ENCODE measurements around the gene RPL29.
"Not testable (repeated sequence)": the region's sequence is repeated elsewhere in the genome, so short reads cannot be mapped to it uniquely, and the experiment has no call there.

RPL29 gene

DNA sequence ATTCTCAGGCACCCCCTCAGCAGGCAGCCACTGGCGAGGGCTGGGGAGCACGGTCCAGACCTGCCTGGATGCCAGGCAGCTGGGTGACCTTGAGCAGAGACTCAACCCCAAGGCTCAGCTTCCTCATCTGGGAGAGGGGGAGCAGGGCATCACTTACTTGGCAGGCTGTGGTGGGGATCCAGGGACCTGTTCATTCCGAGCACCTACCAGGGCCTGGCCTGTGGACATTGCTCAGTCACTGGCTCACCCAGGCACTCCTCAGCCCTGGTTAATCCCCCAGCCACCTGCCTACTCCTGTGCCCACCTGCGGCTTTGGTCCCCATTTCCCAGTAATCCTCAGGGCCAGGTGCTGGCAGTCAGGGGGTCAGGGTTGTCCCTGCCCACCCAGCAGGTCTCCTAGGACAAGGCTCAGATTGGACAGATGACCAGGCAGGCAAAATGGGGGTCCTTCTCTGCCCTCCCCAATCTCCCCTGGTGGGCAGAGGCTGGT is 9.3 kb upstream of the RPL29 start:
- DNase-seq = no peak

DNA sequence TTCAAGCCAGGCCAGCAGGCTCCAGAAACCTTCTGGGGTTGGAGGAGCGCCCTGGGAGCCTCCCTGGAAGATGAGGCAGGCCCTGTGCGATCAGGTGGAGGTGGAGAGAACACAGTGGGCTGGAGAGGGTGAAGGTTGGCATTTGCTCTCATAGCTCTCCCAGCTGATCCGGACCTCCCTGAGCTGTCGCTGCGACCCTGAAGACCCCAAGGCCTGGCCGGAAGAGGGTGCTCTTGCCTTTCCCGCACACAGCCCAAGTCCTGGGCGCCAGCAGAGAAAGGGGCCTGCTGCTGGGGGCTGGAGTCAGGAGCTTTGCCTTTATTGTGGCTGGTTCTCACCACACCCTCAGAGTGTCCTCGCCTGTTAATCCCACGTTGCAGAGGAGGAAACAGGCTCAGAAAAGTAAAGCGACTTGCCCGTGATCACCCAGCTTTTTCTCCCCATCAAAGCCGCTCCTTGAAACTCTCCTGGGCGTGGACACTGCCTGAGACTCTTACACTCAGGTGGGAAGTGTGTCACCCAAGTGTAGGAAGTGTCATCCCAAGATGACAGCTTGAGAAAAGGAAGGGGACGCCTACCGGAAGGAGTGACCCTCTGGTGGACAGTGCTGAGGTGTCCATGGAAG is 8.6 kb upstream of the RPL29 start:
- no peak for DNase-seq

DNA sequence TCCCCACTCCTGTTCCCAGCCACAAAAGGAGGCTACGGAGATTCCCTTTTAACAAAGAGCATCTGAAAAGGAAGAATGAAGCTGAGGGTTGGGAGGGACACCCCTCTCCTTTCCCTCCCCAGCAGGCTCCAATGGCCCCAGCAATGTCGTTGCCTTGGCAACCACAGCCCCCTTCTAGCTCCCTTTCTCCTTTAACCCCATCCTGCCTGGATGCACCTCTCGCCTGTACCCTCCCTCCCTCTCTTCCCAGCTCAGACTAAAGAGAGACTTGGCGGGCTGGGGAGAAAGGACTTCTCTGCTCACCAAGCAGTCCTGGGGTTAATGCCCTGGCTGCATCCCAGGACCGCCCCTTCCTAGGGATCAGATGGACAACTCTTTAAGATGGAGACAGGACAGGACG is 7.1 kb upstream of the RPL29 start:
- no peak for DNase-seq

DNA sequence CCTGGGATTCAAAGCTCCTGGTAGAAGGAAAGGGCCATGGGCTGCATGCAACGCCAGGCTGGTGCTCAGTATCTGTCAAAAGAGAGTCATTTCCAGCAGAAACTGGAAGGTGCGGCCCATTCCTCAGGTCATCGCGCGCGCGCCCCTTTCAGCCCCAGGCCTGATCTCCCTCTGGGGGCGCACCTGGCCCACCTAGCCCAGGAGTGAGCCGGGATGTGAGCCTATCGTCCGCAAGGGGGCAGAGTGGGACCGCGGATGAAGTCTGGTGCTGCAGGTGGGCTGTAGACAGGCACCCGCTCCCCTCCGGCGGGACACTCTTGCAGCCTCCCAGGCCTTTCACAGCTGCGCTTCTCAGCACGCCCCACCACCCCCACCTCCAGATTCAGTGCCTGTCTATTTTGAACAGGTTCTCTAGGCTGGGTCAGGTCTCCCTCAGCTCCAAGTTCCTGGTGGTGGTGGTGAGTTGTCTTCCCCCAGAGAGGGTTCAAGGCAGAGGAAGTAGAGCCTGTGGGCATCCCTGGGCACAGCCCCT is 5.8 kb upstream of the RPL29 start:
- peak; percentile 73 for DNase-seq

DNA sequence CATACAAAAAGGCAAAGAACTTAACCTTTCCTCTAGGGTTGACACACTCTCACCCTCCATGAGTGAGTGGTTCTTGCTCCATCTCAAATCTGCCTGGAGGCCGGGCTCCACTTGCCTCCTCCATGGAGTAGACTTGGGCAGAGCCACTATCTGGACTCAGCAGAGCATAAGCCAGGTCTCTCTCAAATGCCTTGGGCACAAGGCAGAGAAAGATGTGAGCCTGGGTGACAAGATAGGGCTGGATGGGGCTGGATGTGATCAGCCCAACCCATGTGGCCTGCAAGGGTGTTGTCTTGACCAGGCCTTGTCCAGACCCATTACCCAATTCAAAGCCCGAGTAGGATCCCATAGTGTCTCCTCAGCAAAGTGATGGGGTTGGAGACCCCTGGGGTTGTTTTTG is 4.2 kb upstream of the RPL29 start:
- DNase-seq = no peak

DNA sequence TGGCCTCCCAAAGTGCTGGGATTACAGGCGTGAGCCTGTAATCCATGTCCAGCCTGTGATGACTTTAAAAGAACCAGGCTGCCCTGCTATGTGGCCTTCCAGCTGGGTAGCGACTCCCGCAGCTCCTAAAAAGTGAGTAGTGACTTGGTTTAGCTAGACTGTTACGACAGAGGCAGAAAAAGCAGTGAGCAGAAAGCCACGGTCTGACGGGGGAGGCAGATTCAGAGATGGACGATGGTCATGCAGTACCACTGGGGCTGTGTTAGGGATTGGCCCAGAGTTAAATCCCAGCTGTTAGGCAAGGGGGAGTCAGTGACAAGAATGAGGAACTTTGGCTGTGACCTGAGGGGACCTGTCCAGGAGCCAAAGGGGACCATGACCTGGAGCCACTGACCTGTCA is 3.1 kb upstream of the RPL29 start:
- no peak for DNase-seq

DNA sequence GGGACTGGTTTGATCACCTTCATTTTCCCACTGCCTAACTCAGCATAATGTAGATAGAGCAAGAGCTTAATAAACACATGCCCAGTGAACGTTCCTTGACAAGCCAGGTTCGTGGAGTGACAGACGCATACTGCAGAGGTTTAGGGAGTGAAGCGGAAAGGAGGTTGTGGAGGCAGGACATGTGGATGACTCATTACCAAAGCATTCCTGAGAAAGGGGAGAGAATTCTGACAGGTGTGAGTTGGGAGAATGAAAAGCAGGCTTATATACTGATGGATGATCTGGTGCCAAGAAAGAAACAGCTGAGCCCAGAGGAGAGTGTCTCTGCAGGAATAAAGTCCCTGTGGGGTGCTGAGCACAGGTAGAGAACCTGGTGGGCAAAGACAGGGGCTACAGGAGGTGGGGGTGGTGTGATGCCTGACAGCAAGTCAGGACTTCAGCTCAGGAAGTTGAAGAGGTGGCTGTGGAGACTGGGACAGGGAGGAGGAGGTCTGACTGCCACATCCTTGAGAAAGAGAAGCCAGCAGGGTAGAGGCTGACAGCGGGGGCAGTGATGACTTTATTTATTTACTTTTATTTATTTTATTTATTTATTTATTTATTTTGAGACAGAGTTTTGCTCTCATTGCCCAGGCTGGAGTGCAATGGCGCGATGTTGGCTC is 2.4 kb upstream of the RPL29 start:
- no peak for DNase-seq

DNA sequence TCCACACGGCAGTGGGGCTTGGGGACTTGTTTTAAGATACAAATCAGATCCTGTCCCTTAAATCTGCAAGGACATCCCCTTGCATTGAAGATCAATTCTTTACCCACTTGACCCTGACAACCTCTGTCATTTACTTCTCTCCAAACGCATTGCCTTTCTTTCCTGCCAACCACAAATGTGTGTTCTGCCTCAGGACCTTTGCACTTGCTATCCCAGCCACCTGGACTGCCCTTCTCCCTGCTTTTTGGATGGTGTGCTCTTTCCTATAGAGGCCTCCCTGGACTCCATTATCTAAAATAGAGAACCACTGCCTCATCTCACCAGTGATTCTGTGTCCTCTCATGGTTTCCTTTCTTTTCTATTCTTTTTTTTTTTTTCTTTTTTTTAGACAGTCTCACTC is 1.5 kb upstream of the RPL29 start:
- DNase-seq = no peak

DNA sequence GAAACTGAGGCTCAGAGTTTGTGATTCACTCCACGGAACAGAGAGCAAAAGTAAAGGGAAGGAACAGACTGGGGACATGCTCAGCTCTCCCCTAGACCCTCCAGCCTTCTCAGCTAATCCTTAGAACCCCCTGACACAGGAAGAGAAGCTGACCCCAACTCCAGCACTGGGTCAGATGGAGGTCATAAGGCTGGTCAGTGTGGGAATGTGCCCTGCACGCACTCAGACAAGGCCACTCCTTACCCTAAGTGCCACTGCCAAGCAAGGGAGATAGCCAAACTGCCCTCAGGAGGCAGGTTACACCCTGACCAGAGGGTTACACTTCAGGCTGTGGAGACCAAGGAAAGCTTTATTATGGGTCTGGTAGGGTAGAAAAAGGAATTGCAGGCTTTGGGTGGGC is 1.2 kb downstream of the RPL29 start:
- DNase-seq = no peak

DNA sequence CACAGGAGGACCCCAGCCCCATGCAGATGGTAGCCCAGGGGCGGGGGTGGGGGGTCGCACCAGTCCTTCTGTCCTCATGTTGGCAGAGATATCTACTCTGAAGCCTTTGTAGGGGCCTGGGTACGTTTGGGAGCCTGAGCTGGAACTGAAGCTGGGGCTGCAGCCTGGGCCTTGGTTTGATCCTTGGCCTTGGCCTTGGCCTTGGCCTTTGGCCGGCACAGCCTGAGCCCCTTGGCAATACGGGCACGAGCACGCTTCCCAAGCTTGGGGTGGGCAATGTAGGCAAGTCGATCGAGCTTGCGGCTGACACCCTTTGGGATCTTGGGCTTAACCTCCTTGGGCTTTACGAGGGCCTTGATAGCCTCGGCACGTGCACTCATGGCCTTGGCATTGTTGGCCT is 2.0 kb downstream of the RPL29 start:
- DNase-seq = not testable (repeated sequence)

DNA sequence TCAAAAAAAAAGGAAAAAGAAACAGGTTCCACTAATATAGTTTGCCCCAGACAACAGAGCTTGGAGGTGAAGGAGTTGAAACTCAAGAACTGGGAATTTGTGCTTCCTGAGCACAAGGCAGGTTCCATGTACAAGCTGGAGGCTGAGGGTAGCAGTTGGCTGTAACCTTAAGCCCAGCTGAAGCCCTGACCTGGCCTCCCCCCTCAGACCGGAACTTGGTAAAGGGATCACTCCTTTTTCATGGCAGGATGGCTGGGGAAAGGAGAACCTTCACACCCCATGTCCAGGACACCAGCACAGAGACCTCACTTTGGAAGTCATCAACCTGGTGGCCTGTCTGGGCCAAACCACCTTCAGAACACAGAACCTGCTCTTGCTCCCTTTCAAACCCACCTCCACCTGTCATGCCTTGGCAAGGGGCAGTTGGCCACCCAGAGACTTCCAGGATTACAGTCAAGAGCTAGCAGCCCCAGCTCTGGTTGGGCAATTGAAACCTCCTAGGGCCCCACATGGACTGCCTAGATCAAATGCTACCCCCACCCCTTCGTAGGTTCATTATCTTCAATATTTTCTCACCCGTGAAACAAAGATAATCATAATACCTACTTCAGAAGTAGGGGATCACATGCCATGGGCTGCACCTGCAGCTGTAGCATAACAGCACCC is 3.5 kb downstream of the RPL29 start:
- DNase-seq = no peak

DNA sequence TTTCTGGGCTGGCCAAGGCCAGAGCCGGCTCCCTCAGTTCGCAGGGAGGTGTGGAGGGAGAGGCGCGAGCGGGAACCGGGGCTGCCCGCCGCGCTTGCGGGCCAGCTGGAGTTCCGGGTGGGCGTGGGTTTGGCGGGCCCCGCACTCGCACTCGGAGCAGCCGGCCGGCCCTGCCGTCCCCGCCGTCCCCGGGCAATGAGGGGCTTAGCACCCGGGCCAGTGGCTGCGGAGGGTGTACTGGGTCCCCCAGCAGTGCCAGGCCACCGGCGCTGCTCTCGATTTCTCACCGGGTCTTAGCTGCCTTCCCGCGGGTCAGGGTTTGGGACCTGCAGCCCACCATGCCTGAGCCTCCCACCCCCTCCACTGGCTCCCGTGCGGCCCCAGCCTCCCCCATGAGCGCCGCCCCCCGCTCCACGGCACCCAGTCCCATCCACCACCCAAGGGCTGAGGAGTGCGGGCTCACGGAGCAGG is 5.2 kb downstream of the RPL29 start:
- not testable (repeated sequence) for DNase-seq

DNA sequence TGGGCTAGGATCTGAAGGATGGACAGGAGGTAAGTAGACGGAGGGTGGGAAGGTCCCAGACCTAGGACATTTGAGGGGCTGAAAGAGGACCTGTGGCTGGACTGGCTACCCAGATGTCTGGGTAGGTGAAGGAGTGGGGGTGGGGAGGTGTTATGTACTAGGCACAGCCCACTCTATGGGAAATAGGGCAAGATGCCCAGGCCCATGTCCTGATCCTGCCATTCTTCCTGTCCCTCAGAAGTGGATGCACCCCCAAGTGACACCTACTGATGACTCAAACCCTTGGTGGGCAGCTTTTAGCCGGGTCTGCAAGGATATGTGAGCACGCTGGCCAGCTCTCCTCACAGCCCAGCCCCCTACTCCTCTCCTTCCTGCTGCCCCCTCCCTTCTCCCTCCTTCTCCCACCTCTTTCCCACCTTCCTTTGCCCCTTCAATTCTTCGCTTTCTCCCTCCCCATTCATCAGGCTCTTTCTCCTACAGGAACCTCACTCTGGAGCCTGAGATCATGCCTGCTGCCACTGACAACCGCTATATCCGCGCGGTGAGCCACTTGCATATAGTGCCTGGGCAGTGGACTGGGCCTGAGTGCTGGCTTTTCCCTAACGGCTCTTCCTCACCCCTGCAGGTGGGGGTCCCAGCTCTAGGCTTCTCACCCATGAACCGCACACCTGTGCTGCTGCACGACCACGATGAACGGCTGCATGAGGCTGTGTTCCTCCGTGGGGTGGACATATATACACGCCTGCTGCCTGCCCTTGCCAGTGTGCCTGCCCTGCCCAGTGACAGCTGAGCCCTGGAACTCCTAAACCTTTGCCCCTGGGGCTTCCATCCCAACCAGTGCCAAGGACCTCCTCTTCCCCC is 7.2 kb downstream of the RPL29 start:
- DNase-seq = no peak

DNA sequence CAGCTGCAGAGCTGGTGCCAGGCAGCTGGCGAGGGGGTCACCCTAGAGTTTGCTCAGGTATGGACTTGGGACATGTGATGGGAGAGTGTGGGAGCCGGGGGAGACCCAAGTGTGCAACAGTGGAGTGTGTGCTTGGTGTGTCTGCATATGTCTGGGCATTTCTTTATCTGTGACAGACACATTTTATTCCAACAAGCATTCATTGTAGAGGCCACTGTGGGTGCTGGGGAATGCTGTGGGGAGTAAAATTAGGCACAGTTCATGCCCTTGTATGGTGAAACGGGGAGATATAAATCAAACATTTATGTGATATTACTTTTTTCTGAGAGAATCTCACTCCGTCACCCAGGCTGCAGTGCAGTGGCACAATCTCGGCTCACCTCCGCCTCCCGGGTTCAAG is 8.1 kb downstream of the RPL29 start:
- no peak for DNase-seq

DNA sequence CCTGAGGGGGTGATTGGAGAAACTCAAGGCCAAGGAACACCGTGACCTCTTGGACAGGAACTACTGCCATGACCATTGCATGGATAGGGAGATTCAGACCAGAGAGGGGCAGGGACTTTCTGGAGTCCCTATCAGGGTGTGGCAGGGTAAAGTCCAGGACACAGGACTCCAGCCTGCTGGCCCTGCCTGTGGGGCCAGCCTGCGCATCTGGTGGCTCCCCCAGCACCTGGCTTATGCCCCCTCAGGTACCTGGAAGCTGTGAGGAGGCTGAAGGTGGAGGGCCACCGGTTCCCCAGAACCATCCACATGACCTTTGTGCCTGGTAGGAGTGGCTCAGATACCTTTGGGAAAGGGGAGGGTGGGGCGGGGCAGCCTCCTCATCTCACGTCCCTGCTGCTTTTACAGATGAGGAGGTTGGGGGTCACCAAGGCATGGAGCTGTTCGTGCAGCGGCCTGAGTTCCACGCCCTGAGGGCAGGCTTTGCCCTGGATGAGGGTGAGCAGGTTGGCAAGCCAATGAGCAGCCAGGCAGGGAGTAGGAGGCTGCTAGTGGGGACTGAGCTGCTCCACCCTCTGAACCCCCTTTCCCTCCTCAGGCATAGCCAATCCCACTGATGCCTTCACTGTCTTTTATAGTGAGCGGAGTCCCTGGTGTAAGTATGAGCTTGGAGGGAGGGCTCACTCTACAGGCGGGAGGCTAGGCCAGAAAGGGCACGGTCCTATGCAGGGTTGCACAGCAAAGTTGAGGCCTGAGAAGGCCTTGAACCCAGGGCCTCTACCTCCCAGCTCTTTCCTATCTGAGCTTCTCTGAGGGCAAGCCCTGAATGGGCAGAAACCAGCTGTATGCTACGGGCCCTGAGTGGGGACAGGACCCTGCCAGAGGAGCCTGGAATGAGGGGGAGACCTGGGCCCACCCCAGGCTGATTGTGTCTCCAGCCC is 9.4 kb downstream of the RPL29 start:
- no peak for DNase-seq

DNA sequence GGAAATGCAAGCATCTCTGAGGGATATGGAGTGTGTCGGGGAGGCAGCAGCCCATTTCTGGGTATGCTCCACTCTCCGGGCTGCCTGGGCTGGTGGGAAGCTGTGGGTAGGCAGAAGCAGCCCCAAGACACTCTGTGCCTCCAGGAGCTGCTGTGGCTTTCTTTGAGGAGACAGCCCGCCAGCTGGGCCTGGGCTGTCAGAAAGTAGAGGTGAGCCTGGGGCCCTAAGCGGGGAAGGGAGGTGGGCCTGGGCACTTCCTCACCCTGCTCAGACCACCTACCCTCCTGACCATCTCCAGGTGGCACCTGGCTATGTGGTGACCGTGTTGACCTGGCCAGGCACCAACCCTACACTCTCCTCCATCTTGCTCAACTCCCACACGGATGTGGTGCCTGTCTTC is 10.6 kb downstream of the RPL29 start:
- DNase-seq = no peak

DNA sequence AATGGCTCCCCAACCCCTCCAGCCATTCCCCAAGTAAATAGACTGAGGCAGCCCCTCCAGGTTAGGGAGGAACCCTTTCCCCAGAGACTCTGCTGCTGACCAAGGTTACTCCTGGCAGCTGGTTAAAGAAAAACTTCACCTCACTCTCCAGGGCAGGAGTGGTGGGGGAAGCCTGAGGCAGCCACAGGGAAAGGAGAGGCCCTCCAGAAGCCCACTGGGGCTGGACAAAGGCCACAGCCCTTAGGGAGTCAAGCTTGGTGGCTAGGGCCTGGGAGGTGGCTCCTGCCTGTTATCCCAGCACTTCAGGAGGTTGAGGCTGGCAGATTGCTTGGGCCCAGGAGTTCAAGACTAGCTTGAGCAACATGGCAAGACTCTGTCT is 11.4 kb downstream of the RPL29 start:
- no peak for DNase-seq

DNA sequence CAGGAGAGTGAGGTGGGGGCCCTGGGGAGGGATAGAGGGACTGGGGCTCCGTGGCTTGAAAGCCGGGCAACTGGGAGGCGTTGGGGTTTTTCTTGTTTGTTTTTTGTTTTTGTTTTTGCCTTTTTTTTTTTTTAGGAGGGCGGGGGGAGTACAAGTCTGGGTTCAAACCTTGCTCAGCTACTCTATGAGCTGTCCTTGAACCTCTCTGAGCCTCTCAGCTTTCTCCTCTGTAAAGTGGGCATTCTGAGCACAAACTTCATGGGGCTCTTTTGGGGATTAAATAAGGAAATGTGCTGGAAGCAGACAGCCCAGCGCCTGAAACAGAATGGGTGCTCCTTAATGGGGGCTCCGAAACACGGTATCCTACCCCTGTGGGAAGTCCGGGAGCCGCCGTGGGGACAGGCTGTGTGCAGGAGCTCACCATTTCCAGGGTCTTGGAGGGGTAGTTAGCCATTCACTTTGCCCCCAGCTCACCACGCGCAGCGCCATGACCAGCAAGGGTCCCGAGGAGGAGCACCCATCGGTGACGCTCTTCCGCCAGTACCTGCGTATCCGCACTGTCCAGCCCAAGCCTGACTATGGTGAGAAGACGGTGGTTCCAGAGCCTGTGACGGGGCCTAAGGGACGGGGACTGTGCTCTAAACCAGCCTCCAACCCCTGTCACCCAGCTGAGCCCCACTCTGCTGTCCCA is 12.0 kb downstream of the RPL29 start:
- no peak for DNase-seq

DNA sequence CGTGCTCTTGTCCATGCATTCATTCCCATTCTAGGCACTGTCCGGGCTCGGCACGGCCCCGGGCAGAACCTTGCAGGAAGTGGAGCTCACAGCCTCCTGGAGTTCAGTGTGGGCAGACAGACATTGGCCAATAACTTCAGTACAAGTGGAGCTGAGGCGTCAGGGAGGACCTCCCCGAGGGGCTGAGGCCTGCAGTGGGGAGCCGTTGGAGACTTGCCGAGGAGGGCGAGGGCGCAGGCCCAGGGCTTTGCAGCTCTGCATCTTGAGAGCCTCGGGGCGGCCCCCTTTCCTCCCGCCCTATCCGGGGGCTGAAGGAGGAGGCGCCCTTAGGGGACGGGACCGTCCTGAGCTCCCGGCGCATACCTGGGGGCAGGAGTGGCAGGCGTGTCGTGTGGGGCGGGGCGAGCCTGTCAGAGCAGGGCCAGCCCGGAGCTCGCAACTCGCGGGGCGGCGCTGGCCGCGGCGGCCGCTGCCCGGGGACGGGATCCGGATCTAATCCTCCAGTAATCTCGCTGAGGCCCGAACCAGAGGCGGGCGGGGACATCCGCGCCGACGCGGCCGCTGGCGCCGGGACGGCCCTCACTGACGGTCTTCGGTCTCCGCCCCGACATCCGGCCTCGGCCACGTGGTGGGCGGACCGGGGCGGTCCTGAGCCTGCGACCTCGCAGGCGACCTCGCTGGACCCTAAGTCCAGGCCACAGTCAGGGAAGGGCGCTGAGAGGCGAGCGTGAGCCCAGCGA is 12.7 kb downstream of the RPL29 start, which contains the start of gene ACY1:
ACY1 (plus strand) TSS at position 698 of the 740 bp plus-strand sequence. CDS start 530 bp downstream, outside the sequence.
- DNase-seq = no peak

DNA sequence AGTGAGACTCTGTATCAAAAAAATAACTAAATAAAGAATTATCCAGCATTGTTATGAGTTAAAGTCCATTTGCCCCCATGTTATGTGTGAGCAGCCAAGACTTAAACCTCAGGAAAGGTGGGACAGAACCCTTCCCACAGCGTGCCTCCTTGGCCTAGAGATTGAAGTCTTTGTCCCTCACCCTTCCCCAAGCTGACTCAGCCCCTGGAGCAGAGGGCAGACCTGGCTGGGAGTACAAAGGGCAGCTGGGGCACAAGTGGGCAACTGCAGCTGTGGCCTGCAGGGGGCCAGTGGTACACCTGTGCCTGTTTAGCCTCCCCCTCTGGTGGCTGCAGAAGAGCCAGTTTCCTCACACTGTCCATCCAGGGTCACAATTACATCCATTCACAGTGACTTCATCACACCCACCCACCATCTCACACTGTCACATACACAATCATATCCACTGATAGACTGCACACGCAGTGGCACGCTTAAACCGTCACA is 13.3 kb downstream of the RPL29 start:
- peak; percentile 21 for DNase-seq
